ENCODE data around the gene NLRX1.

DNA sequence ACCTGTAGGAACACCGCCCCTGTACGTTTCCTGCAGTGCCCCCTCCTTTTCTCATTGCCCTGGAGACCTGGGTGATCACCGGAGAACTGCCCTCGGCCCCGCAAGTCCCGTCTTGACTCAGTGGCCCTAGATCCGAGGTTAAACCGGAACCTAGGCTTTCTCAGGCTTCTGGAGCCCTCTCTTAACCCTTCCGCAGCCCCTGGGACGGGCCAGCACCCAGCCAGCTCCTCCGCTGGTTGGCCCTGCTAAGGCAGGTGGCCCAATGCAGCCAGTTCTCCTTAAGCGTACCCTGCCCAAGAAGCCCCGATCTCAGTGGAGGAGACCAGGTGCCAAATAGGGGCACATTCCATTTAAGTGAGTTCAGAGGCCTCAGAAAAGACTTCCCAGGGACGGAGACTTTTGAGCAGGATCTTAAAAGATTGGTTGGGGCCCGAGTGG, 776 bp downstream of the NLRX1 start:
- TF ChIP-seq, protein P1, sequence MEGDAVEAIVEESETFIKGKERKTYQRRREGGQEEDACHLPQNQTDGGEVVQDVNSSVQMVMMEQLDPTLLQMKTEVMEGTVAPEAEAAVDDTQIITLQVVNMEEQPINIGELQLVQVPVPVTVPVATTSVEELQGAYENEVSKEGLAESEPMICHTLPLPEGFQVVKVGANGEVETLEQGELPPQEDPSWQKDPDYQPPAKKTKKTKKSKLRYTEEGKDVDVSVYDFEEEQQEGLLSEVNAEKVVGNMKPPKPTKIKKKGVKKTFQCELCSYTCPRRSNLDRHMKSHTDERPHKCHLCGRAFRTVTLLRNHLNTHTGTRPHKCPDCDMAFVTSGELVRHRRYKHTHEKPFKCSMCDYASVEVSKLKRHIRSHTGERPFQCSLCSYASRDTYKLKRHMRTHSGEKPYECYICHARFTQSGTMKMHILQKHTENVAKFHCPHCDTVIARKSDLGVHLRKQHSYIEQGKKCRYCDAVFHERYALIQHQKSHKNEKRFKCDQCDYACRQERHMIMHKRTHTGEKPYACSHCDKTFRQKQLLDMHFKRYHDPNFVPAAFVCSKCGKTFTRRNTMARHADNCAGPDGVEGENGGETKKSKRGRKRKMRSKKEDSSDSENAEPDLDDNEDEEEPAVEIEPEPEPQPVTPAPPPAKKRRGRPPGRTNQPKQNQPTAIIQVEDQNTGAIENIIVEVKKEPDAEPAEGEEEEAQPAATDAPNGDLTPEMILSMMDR (IDR thresholded peaks at IDR 0.05), result no peak
- no peak for TF ChIP-seq POLR2A (IDR thresholded peaks at IDR 0.05)
